Upper lobe of left lung (tissue), 4 donors: ENCODE results near the gene CNGA1.

ENCODE experiments used
- EP300 ChIP-seq, 4 donors: sonication (generic); formaldehyde crosslinking; IDR thresholded peaks; one replicate each; pipeline ENCODE4 v1.5.1; 2017; ENCODE audit warnings: antibody characterized with exemption in 4 of 4, control low read depth in 2 of 4
- POLR2A ChIP-seq, 4 donors: fragments of 450-650 bp; IDR thresholded peaks; one replicate each; pipeline ENCODE4 v1.5.1; 2016 to 2017; ENCODE audit warnings: antibody characterized with exemption in 4 of 4, mild to moderate bottlenecking in 2 of 4
- POLR2AphosphoS5 ChIP-seq, 2 donors: sonication (generic); formaldehyde crosslinking; IDR thresholded peaks; one replicate each; pipeline ENCODE4 v1.5.1; 2017; ENCODE audit warnings: antibody characterized with exemption in 2 of 2
- TF ChIP-seq, protein P1 (sequence below), 6 experiments: fragments of 450-650 bp in 4 of 6; fragments of 200-600 bp in 2 of 6; sonication (generic) in 2 of 6; IDR thresholded peaks; one replicate each; pipeline ENCODE4 v1.5.1; 2016 to 2019; ENCODE audit warnings: antibody characterized with exemption in 6 of 6

- TF ChIP-seq, protein P1, sequence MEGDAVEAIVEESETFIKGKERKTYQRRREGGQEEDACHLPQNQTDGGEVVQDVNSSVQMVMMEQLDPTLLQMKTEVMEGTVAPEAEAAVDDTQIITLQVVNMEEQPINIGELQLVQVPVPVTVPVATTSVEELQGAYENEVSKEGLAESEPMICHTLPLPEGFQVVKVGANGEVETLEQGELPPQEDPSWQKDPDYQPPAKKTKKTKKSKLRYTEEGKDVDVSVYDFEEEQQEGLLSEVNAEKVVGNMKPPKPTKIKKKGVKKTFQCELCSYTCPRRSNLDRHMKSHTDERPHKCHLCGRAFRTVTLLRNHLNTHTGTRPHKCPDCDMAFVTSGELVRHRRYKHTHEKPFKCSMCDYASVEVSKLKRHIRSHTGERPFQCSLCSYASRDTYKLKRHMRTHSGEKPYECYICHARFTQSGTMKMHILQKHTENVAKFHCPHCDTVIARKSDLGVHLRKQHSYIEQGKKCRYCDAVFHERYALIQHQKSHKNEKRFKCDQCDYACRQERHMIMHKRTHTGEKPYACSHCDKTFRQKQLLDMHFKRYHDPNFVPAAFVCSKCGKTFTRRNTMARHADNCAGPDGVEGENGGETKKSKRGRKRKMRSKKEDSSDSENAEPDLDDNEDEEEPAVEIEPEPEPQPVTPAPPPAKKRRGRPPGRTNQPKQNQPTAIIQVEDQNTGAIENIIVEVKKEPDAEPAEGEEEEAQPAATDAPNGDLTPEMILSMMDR (IDR thresholded peaks at IDR 0.05): no peak
- no peak for TF ChIP-seq POLR2AphosphoS5 (IDR thresholded peaks at IDR 0.05)
- no peak for TF ChIP-seq POLR2A (IDR thresholded peaks at IDR 0.05)
- TF ChIP-seq EP300 (IDR thresholded peaks at IDR 0.05): no peak
These were observed 26.3 kb downstream of the CNGA1 start for GRCh38 chr4:47990145-47990544.
